ENCODE results near the gene TMEM272. TPM values are rescaled to one million over a fixed set of nuclear protein-coding genes. Genes with fewer than 3 reads are reported as not detected.

Gene TMEM272
- total RNA-seq, 2 donors from 2014 or later = not detected

DNA sequence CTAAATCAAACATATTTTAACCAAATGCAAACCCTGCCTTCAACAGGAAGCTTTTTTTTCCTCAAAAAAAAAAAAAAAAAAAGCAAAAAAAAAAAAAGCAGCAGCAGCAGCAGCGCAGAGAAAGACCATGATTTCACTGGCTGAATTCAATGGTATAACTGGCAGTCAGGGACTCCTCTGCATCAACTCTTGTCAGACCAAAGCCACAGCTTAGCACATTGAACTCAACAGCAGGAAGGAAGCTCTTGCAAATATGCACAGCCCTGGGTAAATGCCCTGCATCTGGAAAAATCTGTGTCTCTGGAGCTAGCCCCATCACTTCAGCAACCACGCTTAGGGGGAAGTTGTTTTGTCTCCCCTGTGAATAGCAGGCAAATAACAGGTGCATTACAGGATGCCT lies 23.4 kb downstream of the TMEM272 start:
- H3K27ac ChIP-seq = no peak overlapping the region
- TF ChIP-seq, protein P1, sequence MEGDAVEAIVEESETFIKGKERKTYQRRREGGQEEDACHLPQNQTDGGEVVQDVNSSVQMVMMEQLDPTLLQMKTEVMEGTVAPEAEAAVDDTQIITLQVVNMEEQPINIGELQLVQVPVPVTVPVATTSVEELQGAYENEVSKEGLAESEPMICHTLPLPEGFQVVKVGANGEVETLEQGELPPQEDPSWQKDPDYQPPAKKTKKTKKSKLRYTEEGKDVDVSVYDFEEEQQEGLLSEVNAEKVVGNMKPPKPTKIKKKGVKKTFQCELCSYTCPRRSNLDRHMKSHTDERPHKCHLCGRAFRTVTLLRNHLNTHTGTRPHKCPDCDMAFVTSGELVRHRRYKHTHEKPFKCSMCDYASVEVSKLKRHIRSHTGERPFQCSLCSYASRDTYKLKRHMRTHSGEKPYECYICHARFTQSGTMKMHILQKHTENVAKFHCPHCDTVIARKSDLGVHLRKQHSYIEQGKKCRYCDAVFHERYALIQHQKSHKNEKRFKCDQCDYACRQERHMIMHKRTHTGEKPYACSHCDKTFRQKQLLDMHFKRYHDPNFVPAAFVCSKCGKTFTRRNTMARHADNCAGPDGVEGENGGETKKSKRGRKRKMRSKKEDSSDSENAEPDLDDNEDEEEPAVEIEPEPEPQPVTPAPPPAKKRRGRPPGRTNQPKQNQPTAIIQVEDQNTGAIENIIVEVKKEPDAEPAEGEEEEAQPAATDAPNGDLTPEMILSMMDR (IDR thresholded peaks at IDR 0.05) = no peak
- TF ChIP-seq POLR2A (IDR thresholded peaks at IDR 0.05) = no peak
- intact Hi-C loops (cut with DNase I) = no loop called here
- no peak overlapping the region for H3K4me3 ChIP-seq
- ATAC-seq (no peak), DNase-seq (no peak)
- H3K27me3 ChIP-seq = no peaks in the 10 kb centered on the region
- WGBS, 2 donors = 56 to 72% methylated on average over 2 of the region's 2 CpGs
- no peaks in the 10 kb centered on the region for H3K9me3 ChIP-seq
- no peaks in the 10 kb centered on the region for H3K4me1 ChIP-seq
- H3K36me3 ChIP-seq (replicated peaks in 1 of 2; ENCODE audit: insufficient read depth in 1 of 2, low read depth in 2 of 2) = no peaks in the 10 kb centered on the region

DNA sequence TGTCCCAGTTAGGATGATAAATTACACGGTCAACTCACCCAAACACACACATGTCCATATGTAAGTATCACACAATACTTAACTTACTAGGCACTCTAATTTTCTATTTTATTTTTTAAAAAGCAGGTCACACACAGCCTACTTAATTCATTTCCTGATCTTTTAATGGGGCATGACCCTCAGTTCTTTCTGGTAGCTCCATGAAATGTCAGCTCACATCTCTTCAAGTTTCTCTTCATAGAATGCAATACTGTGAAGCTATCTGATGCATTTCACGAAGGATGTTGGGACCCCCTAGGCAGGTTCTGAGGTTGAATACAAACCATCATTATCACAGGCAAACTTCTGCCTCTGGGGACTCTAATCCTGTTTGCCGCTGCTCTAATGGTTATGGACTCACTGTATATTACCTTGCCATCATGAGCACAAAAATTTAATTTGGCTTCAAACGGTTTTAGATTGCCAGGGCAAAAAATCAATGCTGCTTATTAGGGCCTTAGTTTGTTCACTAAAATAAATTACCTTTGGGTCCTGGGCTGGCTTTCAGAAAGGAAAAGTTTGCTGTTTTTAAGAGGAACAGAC lies 24.9 kb downstream of the TMEM272 start:
- Histone ChIP-seq H3K9me3 (no peaks in the 10 kb centered on the region), H3K27me3 (no peaks in the 10 kb centered on the region), H3K4me3 (no peak overlapping the region), H3K36me3 (replicated peaks in 1 of 2; ENCODE audit: insufficient read depth in 1 of 2, low read depth in 2 of 2) (no peaks in the 10 kb centered on the region), H3K27ac (no peak overlapping the region), H3K4me1 (peaks cover 10% of the 10 kb centered on the region)
- ATAC-seq (no peak), DNase-seq (no peak)
- TF ChIP-seq POLR2A (IDR thresholded peaks at IDR 0.05) = no peak
- TF ChIP-seq, protein P1 (IDR thresholded peaks at IDR 0.05) = no peak
- 62 to 66% methylated on average over 4 of the region's 4 CpGs for WGBS, 2 donors
- intact Hi-C loops (cut with DNase I) = no loop called here

DNA sequence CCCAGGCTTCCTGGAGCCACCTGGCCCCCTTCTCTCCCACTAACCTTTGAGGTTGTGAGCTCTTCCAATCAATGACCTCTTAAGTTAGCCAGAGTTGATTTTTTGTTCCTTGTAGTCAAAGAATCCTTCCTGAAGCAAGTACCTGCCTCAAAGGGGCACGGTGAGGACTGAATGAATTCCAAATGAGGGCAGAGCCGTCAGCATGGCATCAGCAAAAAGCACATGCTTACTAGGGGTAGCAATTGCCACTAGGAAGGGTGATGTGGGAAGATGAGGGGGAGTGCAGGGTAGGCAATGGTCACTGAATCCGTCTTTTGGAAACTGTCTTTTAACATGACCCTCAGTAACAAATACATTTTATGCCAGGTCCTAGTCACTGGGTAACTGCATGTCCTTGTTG lies 25.4 kb downstream of the TMEM272 start:
- ATAC-seq (no peak), DNase-seq (no peak)
- Histone ChIP-seq H3K4me3 (no peak overlapping the region), H3K9me3 (no peaks in the 10 kb centered on the region), H3K27me3 (no peaks in the 10 kb centered on the region), H3K27ac (no peak overlapping the region), H3K4me1 (peaks cover 15% of the 10 kb centered on the region), H3K36me3 (replicated peaks in 1 of 2; ENCODE audit: insufficient read depth in 1 of 2, low read depth in 2 of 2) (no peaks in the 10 kb centered on the region)
- WGBS, 2 donors = 83 to 84% methylated on average over 3 of the region's 3 CpGs
- TF ChIP-seq POLR2A (IDR thresholded peaks at IDR 0.05) = no peak
- TF ChIP-seq, protein P1 (IDR thresholded peaks at IDR 0.05) = no peak
- intact Hi-C loops (cut with DNase I) = loop anchor here (10.0 kb wide), 2 partner anchors 185 to 315 kb away; no protein-coding TSS in a partner anchor

DNA sequence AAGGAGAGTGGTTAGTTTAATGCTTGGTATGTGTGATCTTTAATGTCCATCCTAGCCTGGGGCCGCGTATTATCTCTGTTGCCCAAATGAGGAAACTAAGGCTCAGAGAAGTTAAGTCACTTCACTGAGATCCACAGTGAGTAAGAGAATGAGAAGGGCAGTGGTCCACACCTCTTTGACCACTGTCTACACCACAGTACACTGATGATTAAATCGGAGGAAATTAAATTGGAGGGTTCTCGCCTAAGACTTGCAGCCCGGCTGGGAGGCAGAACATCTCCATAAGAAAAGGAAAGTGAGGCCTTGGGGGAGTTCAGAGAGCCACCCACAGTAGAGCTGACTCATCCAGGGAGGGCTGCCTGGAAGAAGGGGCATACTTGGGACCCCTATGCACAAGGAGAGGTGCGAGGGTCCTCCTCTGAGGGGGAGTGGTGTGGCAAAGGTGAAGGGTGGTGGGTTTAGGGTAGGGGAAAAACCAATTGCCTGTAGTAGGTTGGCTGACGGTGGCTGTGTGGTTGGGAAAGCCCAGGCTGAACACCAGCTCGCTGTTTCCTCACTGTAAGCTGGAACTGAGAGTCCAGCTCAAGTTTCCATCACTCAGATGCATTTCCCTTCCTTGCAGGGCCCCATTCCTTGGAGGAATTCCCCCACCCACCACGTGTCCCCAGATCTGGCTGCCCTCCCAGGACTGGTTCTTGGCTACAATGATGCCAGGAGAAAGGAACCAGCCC lies 26.0 kb downstream of the TMEM272 start:
- DNase-seq = no peak
- TF ChIP-seq, protein P1 (IDR thresholded peaks at IDR 0.05) = no peak
- no peak for TF ChIP-seq POLR2A (IDR thresholded peaks at IDR 0.05)
- Histone ChIP-seq H3K9me3 (no peaks in the 10 kb centered on the region), H3K27me3 (no peaks in the 10 kb centered on the region), H3K4me1 (peaks cover 15% of the 10 kb centered on the region), H3K27ac (no peak overlapping the region), H3K36me3 (replicated peaks in 1 of 2; ENCODE audit: insufficient read depth in 1 of 2, low read depth in 2 of 2) (no peaks in the 10 kb centered on the region), H3K4me3 (no peak overlapping the region)
- intact Hi-C loops (cut with DNase I) = loop anchor here (10.0 kb wide), 2 partner anchors 186 to 316 kb away; no protein-coding TSS in a partner anchor
- 82 to 89% methylated on average over 8 to 9 of the region's 9 CpGs for WGBS, 2 donors
- ATAC-seq = no peak
